HepG2 (cell line): Measurements from ENCODE around the gene CEP43.

Experiments used
- CHD4 ChIP-seq: fragments of 200-600 bp; sonication (generic); IDR thresholded peaks from 2 replicates; pipeline ENCODE4 v1.7.0; 2017; ENCODE audit warnings: mild to moderate bottlenecking, low read length, borderline replicate concordance
- HDAC2 ChIP-seq: sonication (generic); formaldehyde crosslinking; IDR thresholded peaks from 2 replicates; pipeline ENCODE4 v1.4.0; 2020; ENCODE audit warnings: missing genetic modification reagents
- IKZF4 ChIP-seq: sonication (generic); formaldehyde crosslinking; IDR thresholded peaks from 2 replicates; pipeline ENCODE4 v1.5.1; 2020; ENCODE audit warnings: borderline replicate concordance, mild to moderate bottlenecking, low read depth, missing genetic modification reagents; ENCODE audit errors: not compliant biosample characterization
- IRF1 ChIP-seq: sonication (generic); formaldehyde crosslinking; IDR thresholded peaks from 2 replicates; pipeline ENCODE4 v1.4.0; 2020; ENCODE audit warnings: low read depth, mild to moderate bottlenecking, missing genetic modification reagents
- JUNB ChIP-seq: sonication (generic); formaldehyde crosslinking; IDR thresholded peaks from 2 replicates; pipeline ENCODE4 v1.8.0; 2022; ENCODE audit warnings: missing genetic modification reagents, mild to moderate bottlenecking, borderline replicate concordance
- MNT ChIP-seq: fragments of 450-650 bp; IDR thresholded peaks from 2 replicates; pipeline ENCODE4 v1.6.1; 2016
- NR2C2 ChIP-seq: sonication (generic); formaldehyde crosslinking; IDR thresholded peaks from 2 replicates; pipeline ENCODE4 v1.4.0; 2020; ENCODE audit warnings: missing genetic modification reagents, mild to moderate bottlenecking, moderate library complexity, borderline replicate concordance
- RBM39 ChIP-seq: fragments of 200-400 bp; formaldehyde crosslinking; IDR thresholded peaks from one replicate; pipeline ENCODE4 v1.6.1; 2018; ENCODE audit warnings: antibody characterized with exemption, mild to moderate bottlenecking, low read depth, low read length; ENCODE audit not compliant: poor library complexity, severe bottlenecking
- SUZ12 ChIP-seq: fragments of 150-350 bp; IDR thresholded peaks from 2 replicates; pipeline ENCODE4 v1.6.1; 2014; ENCODE audit warnings: low read depth, low read length
- ZBTB39 ChIP-seq: sonication (generic); formaldehyde crosslinking; IDR thresholded peaks from 2 replicates; pipeline ENCODE4 v1.5.0; 2020; ENCODE audit warnings: missing genetic modification reagents
- ZNF350 ChIP-seq: sonication (generic); formaldehyde crosslinking; IDR thresholded peaks from 2 replicates; pipeline ENCODE4 v1.4.0; 2020; ENCODE audit warnings: mild to moderate bottlenecking, low read depth, missing genetic modification reagents, borderline replicate concordance

- TF ChIP-seq IKZF4, result no peak
- TF ChIP-seq ZBTB39, result no peak
- TF ChIP-seq NR2C2 (CRISPR knock-in tag), result no peak
- no peak for TF ChIP-seq ZNF350 (CRISPR knock-in tag)
- TF ChIP-seq IRF1 (CRISPR knock-in tag), result no peak
- TF ChIP-seq SUZ12, result no peak
- no peak for TF ChIP-seq MNT
- TF ChIP-seq RBM39, result no peak
- no peak for TF ChIP-seq CHD4
- no peak for TF ChIP-seq HDAC2 (CRISPR knock-in tag)
- TF ChIP-seq JUNB (CRISPR knock-in tag), result no peak
These were observed 34.9 kb downstream of the CEP43 start for GRCh38 chr6:167034056-167034455.
